ENCODE measurements around the gene TPRKB. TPM values are rescaled to one million over a fixed set of nuclear protein-coding genes. Genes with fewer than 3 reads are reported as not detected.
"Not testable (repeated sequence)": the region's sequence is repeated elsewhere in the genome, so short reads cannot be mapped to it uniquely, and the experiment has no call there.

The TPRKB gene
- total and polyA plus RNA-seq, 8 donors, result 3.1 to 76.0 (median 31.4) TPM; not detected in 1

DNA sequence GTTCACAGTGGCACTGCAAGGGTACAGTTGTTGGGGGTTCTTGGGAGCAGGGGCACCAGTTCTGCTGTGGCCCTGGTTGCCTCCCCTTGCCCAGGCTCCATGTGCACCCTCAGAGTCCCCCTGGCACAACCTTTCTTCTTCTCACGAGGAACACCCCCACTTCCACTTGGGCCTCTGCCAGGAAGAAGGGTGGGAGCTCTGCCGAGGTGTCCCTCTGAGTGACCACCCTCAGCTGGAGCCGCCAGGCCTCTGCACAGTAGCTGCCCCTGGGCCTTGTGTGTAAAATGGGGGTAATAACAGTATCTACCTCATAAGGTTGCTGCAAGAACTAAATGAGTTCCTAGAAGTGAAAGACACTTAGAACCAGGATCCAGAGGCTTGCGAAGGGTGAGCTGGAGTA, 8.4 kb downstream of the TPRKB start:
- no peak overlapping the region for H3K4me3 ChIP-seq
- H3K9me3 ChIP-seq, result no peaks in the 10 kb centered on the region
- TF ChIP-seq POLR2A (IDR thresholded peaks at IDR 0.05) (no peak), POLR2AphosphoS5 (IDR thresholded peaks at IDR 0.05) (no peak), EP300 (IDR thresholded peaks at IDR 0.05) (no peak)
- TF ChIP-seq, protein P1, sequence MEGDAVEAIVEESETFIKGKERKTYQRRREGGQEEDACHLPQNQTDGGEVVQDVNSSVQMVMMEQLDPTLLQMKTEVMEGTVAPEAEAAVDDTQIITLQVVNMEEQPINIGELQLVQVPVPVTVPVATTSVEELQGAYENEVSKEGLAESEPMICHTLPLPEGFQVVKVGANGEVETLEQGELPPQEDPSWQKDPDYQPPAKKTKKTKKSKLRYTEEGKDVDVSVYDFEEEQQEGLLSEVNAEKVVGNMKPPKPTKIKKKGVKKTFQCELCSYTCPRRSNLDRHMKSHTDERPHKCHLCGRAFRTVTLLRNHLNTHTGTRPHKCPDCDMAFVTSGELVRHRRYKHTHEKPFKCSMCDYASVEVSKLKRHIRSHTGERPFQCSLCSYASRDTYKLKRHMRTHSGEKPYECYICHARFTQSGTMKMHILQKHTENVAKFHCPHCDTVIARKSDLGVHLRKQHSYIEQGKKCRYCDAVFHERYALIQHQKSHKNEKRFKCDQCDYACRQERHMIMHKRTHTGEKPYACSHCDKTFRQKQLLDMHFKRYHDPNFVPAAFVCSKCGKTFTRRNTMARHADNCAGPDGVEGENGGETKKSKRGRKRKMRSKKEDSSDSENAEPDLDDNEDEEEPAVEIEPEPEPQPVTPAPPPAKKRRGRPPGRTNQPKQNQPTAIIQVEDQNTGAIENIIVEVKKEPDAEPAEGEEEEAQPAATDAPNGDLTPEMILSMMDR (IDR thresholded peaks at IDR 0.05), result no peak
- peaks cover 24 to 64% (median 60%) of the 10 kb centered on the region in 4 donors for H3K36me3 ChIP-seq
- no peaks in the 10 kb centered on the region for H3K27me3 ChIP-seq
- no peak for DNase-seq
- intact Hi-C loops (cut with DNase I; ENCODE audit: low total_unique reads), result no loop called here
- H3K27ac ChIP-seq, result no peak overlapping the region
- WGBS, 5 donors, result 75 to 86% (median 78%) methylated on average over 4 of the region's 4 CpGs
- H3K4me1 ChIP-seq, result no peaks in the 10 kb centered on the region

DNA sequence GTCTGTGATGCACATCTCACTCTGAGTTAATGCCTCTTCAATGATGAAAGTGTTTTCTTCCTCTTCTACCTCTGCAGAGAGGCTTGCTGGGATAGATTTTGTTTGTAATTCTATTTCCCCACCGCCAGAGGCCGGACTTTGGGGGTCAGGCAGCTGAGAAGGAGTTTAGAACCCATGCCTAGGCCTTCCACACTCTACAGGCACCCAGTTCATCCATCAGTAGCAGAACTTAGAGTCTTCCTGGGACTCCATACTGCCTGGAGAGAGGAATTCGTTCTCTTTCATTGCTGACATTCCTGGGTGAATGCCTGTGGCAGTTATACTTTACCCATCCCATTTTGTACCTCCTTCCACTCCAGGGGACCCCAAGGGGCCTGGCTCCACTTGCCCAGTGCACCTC, 9.1 kb downstream of the TPRKB start:
- H3K36me3 ChIP-seq, result peaks cover 24 to 57% (median 53%) of the 10 kb centered on the region in 4 donors
- no peak for TF ChIP-seq EP300 (IDR thresholded peaks at IDR 0.05)
- TF ChIP-seq, protein P1 (IDR thresholded peaks at IDR 0.05), result no peak
- TF ChIP-seq POLR2A (IDR thresholded peaks at IDR 0.05), result no peak
- TF ChIP-seq POLR2AphosphoS5 (IDR thresholded peaks at IDR 0.05), result no peak
- intact Hi-C loops (cut with DNase I; ENCODE audit: low total_unique reads), result no loop called here
- no peak overlapping the region for H3K27ac ChIP-seq
- no peaks in the 10 kb centered on the region for H3K9me3 ChIP-seq
- WGBS, 5 donors, result 79 to 84% (median 83%) methylated on average over 3 of the region's 3 CpGs
- H3K4me3 ChIP-seq, result no peak overlapping the region
- no peaks in the 10 kb centered on the region for H3K4me1 ChIP-seq
- no peak for DNase-seq
- H3K27me3 ChIP-seq, result no peaks in the 10 kb centered on the region

DNA sequence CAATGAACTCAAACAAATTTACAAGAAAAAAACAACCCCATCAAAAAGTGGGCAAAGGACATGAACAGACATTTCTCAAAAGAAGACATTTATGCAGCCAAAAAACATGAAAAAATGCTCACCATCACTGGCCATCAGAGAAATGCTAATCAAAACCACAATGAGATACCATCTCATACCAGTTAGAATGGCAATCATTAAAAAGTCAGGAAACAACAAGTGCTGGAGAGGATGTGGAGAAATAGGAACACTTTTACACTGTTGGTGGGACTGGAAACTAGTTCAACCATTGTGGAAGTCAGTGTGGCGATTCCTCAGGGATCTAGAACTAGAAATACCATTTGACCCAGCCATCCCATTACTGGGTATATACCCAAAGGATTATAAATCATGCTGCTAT, 10.5 kb downstream of the TPRKB start:
- intact Hi-C loops (cut with DNase I; ENCODE audit: low total_unique reads); DNase-seq; H3K4me3 ChIP-seq; H3K4me1 ChIP-seq; H3K27me3 ChIP-seq; H3K9me3 ChIP-seq; H3K27ac ChIP-seq: not testable (repeated sequence)
- H3K36me3 ChIP-seq, result peaks cover 11 to 43% (median 39%) of the 10 kb centered on the region in 4 donors
- WGBS, 5 donors, result 86 to 88% methylated on average over 1 of the region's 1 CpG; no CpG with 5 or more reads in 3 of the 5 donors

DNA sequence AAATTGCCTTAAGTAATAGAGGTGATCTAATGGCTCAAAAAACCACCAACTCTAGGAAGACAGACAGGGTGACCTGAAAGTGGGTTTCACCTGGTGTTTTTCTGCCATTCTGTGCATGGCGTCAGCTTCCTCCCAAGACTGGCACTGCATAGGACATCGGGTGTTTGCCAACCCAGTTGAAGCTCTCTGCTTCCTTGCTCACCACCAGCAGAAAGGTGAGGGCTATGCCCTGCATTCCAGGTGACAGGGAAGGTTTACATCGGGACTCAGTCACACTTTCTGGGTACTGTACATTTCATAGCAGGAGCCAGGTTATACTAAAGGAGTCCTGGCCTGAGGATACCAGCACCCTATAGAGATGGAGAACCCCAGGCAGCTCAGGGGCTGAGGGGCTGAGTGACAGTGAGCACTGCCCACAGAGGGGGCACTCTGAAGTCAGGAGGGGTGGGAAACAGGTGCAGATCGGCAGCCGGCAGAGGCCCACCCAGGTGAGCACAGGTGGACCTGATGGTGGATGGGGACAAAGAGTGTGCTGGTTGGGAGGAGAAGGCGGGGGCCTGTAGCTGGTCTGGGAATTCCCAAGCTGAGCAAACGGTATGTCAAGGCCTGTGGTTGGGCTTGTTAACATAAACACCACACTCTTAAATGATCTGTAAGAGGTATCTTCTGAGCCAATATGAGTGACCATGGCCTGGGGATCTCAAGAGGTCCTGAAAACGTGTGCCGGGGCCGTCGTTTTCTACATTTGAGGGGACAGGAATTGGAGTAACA, 18.1 kb downstream of the TPRKB start:
- Histone ChIP-seq H3K4me3 (no peak overlapping the region), H3K27ac (no peak overlapping the region), H3K36me3 (no peaks in the 10 kb centered on the region), H3K4me1 (no peaks in the 10 kb centered on the region), H3K27me3 (no peaks in the 10 kb centered on the region), H3K9me3 (no peaks in the 10 kb centered on the region)
- intact Hi-C loops (cut with DNase I; ENCODE audit: low total_unique reads), result no loop called here
- TF ChIP-seq EP300 (IDR thresholded peaks at IDR 0.05) (no peak), POLR2AphosphoS5 (IDR thresholded peaks at IDR 0.05) (no peak), POLR2A (IDR thresholded peaks at IDR 0.05) (no peak)
- TF ChIP-seq, protein P1 (IDR thresholded peaks at IDR 0.05), result no peak
- WGBS, 5 donors, result 70 to 86% (median 82%) methylated on average over 11 of the region's 11 CpGs
- no peak for DNase-seq

DNA sequence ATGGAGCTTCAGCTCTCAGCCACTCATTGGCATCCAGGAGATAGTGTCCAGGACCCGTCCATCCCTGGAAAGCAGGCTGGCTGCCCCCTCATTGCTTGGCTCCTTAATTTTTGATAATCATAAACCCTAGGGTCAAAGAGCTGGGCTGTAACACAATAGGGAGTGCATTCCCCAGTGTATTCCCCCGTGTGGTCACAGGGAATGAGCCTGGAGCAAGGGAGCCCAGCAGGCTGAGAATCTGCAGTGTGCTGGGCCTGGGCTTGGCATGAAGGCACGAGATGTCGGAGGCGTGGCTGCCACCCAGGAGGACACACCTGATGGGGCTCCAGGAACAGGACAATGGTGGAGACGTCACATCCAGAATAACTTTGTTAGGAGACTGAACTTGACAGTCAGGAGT, 18.7 kb downstream of the TPRKB start:
- no peak overlapping the region for H3K4me3 ChIP-seq
- H3K9me3 ChIP-seq, result no peaks in the 10 kb centered on the region
- no peaks in the 10 kb centered on the region for H3K4me1 ChIP-seq
- DNase-seq, result no peak
- no peak for TF ChIP-seq EP300 (IDR thresholded peaks at IDR 0.05)
- no peak for TF ChIP-seq POLR2A (IDR thresholded peaks at IDR 0.05)
- TF ChIP-seq POLR2AphosphoS5 (IDR thresholded peaks at IDR 0.05), result no peak
- TF ChIP-seq, protein P1 (IDR thresholded peaks at IDR 0.05), result no peak
- no peak overlapping the region for H3K27ac ChIP-seq
- 69 to 78% (median 75%) methylated on average over 6 of the region's 6 CpGs for WGBS, 5 donors
- H3K36me3 ChIP-seq, result no peaks in the 10 kb centered on the region
- H3K27me3 ChIP-seq, result no peaks in the 10 kb centered on the region
- intact Hi-C loops (cut with DNase I; ENCODE audit: low total_unique reads), result no loop called here

DNA sequence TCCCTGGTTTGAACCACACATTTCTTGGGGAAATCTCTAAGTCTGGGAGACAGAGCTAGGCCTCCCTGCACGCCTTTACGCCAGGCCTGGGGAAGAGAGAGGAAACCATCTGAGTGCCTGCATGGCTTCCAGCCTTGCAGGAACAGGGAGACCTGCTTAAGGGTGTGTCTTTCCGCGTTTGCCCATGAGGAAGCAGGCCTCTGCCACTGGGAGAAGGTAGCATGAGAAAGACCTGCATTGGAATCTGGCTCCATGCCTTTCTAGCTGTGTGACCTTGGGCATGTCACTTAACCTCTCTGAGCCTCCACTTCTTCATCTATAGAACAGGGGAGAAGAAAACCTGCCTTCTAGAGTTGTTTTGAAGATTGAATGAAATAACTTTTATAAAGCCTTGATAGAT, 19.4 kb downstream of the TPRKB start:
- DNase-seq; H3K4me3 ChIP-seq; H3K36me3 ChIP-seq; H3K27ac ChIP-seq; H3K9me3 ChIP-seq; intact Hi-C loops (cut with DNase I; ENCODE audit: low total_unique reads); H3K4me1 ChIP-seq; H3K27me3 ChIP-seq: not testable (repeated sequence)
- 82 to 90% (median 87%) methylated on average over 4 of the region's 4 CpGs for WGBS, 5 donors

Data from stomach (tissue), 9 donors.